GM03348 (cell line): ENCODE data around the gene TDRD9.
"Not testable (repeated sequence)": the region's sequence is repeated elsewhere in the genome, so short reads cannot be mapped to it uniquely, and the experiment has no call there.

Experiments used
- DNase-seq: peaks from one replicate; pipeline ENCODE4 v3.0.0; 2012; ENCODE audit warnings: low spot score

Gene TDRD9

GRCh38 chr14:103892247-103892646, 36.0 kb upstream of the TDRD9 start:
- no peak for DNase-seq

- no peak for DNase-seq
These were observed 34.1 kb upstream of the TDRD9 start for GRCh38 chr14:103894034-103894722.

- DNase-seq: no peak
These were observed 33.6 kb upstream of the TDRD9 start for GRCh38 chr14:103894723-103895059.

- no peak for DNase-seq
These were observed 31.7 kb upstream of the TDRD9 start for GRCh38 chr14:103896578-103896977.

- DNase-seq: no peak
These were observed 30.9 kb upstream of the TDRD9 start for GRCh38 chr14:103897075-103897947.

GRCh38 chr14:103898204-103898603, 30.1 kb upstream of the TDRD9 start:
- no peak for DNase-seq

- DNase-seq: no peak
These were observed 29.5 kb upstream of the TDRD9 start for GRCh38 chr14:103898711-103899110.

- DNase-seq: no peak
These were observed 28.9 kb upstream of the TDRD9 start for GRCh38 chr14:103899316-103899715.

- DNase-seq: no peak
These were observed 28.4 kb upstream of the TDRD9 start for GRCh38 chr14:103899833-103900232.

- DNase-seq: no peak
These were observed 23.7 kb upstream of the TDRD9 start for GRCh38 chr14:103904493-103905107.

- no peak for DNase-seq
These were observed 22.3 kb upstream of the TDRD9 start for GRCh38 chr14:103905842-103906456.

GRCh38 chr14:103908580-103908979, 19.7 kb upstream of the TDRD9 start:
- DNase-seq: no peak

GRCh38 chr14:103909531-103910261, 18.6 kb upstream of the TDRD9 start:
- no peak for DNase-seq

- DNase-seq: peak; percentile 84
These were observed 17.9 kb upstream of the TDRD9 start for GRCh38 chr14:103910262-103910935.

- no peak for DNase-seq
These were observed 17.3 kb upstream of the TDRD9 start for GRCh38 chr14:103910984-103911383.

GRCh38 chr14:103915616-103916015, 12.6 kb upstream of the TDRD9 start:
- no peak for DNase-seq

GRCh38 chr14:103916636-103917262, 11.5 kb upstream of the TDRD9 start:
- DNase-seq: no peak

- peak; percentile 99 for DNase-seq
These were observed 7.0 kb upstream of the TDRD9 start for GRCh38 chr14:103920981-103921854.

- DNase-seq: not testable (repeated sequence)
These were observed 6.4 kb upstream of the TDRD9 start for GRCh38 chr14:103921855-103922200.

- no peak for DNase-seq
These were observed 4.4 kb upstream of the TDRD9 start for GRCh38 chr14:103923863-103924262.
